Measurements from ENCODE around the gene CDC34. TPM values are rescaled to one million over a fixed set of nuclear protein-coding genes. Genes with fewer than 3 reads are reported as not detected.

CDC34 gene, protein sequence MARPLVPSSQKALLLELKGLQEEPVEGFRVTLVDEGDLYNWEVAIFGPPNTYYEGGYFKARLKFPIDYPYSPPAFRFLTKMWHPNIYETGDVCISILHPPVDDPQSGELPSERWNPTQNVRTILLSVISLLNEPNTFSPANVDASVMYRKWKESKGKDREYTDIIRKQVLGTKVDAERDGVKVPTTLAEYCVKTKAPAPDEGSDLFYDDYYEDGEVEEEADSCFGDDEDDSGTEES
- total RNA-seq = 205 and 247 TPM in 2 replicates
- 205 and 207 TPM in 2 replicates for polyA plus RNA-seq

- Histone ChIP-seq H3K9me3 (ENCODE audit: low read depth) (no peaks in the 10 kb centered on the region), H3K27me3 (no peaks in the 10 kb centered on the region), H3K4me3 (peak within 1 kb of the TSS; percentile 96), H3K4me1 (ENCODE audit: low read depth) (peaks cover 9% of the 10 kb centered on the region), H3K27ac (peak within 1 kb of the TSS; percentile 94), H3K36me3 (peaks cover 10% of the 10 kb centered on the region)
- TF ChIP-seq CTCF (IDR thresholded peaks at IDR 0.05; ENCODE audit: low read depth, low read length) = no peak
- peak in 1 of 2 donors; percentile 49 for DNase-seq (ENCODE audit: low read depth in 1 of 2, low spot score in 1 of 2)
Measured at GRCh38 chr19:531753-532560, at the start of gene CDC34. TSS of gene CDC34 (plus strand) at chr19:531760. CDS start at chr19:531932, 172 bp downstream.

DNA sequence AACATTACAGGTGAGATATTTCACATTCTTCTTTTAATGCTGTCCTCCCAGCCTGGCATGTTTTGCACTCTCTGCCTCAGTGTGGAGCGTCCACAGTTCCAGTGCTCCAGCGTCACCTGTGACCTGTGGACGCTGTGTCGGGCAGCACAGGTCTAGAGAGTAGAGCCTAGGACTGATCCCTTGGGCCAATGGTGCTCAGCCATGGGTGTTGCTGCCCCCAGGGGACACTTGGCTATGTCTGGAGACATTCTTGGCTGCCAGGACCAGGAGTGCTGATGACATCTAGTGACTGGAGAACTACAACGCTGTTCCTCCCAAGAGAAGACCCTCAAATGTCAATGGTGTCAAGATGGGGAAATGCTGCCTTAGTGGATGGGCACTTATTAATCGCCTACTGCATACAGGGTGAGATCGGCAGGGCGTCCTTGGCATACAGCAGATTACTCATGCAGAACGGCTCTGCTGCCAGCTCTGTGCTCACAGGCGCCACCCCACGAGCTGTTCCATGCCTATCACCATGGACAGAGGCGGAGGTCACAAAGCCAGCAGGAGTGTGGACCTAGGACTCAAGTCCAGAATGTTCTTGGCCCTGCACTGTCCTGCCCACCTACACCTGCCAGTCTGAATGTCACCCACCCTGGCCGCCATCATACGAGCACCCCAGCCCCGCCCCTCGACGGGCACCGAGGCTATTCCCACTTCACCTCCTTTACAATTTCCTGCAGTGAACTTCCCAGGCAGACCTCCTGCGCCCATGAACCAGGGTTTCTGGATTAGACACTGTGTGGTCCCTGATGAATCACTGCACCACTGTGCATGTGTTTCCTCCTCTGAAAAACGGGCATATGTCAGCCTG is 49.1 kb upstream of the CDC34 start:
- Histone ChIP-seq H3K4me3 (no peak overlapping the region), H3K36me3 (no peaks in the 10 kb centered on the region), H3K27me3 (no peaks in the 10 kb centered on the region), H3K9me3 (ENCODE audit: low read depth) (no peaks in the 10 kb centered on the region), H3K4me1 (ENCODE audit: low read depth) (no peaks in the 10 kb centered on the region), H3K27ac (no peak overlapping the region)
- no peak for TF ChIP-seq CTCF (IDR thresholded peaks at IDR 0.05; ENCODE audit: low read depth, low read length)
- peak in 1 of 2 donors; percentile 47 for DNase-seq (ENCODE audit: low read depth in 1 of 2, low spot score in 1 of 2)

GRCh38 chr19:483332-484072 is 48.1 kb upstream of the CDC34 start:
- no peak for DNase-seq (ENCODE audit: low read depth in 1 of 2, low spot score in 1 of 2)
- Histone ChIP-seq H3K27ac (no peak overlapping the region), H3K27me3 (no peaks in the 10 kb centered on the region), H3K4me3 (no peak overlapping the region), H3K9me3 (ENCODE audit: low read depth) (no peaks in the 10 kb centered on the region), H3K4me1 (ENCODE audit: low read depth) (no peaks in the 10 kb centered on the region), H3K36me3 (no peaks in the 10 kb centered on the region)
- TF ChIP-seq CTCF (IDR thresholded peaks at IDR 0.05; ENCODE audit: low read depth, low read length) = no peak

DNA sequence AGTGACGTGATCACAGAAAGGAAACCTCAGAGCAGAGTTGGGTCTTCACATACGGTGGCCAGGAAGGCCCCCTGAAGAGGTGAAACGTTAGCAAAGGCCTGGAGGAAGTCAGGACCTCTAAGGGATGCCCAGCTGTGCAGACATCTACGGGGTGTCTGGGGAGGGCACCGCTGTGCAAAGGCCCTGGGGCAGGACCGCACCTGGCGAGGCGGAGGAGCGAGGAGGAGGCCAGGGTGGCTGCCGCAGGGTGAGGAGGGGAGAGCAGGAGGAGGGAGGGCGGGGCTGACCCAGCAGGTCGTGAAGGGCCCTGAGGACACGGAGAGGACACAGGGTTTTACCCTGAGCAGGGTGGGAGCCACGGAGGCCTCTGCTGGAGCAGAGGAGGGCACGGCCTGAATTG is 47.1 kb upstream of the CDC34 start:
- no peaks in the 10 kb centered on the region for H3K27me3 ChIP-seq
- H3K27ac ChIP-seq = no peak overlapping the region
- no peak for TF ChIP-seq CTCF (IDR thresholded peaks at IDR 0.05; ENCODE audit: low read depth, low read length)
- H3K9me3 ChIP-seq (ENCODE audit: low read depth) = no peaks in the 10 kb centered on the region
- H3K4me3 ChIP-seq = no peak overlapping the region
- H3K36me3 ChIP-seq = no peaks in the 10 kb centered on the region
- no peak for DNase-seq (ENCODE audit: low read depth in 1 of 2, low spot score in 1 of 2)
- no peaks in the 10 kb centered on the region for H3K4me1 ChIP-seq (ENCODE audit: low read depth)

DNA sequence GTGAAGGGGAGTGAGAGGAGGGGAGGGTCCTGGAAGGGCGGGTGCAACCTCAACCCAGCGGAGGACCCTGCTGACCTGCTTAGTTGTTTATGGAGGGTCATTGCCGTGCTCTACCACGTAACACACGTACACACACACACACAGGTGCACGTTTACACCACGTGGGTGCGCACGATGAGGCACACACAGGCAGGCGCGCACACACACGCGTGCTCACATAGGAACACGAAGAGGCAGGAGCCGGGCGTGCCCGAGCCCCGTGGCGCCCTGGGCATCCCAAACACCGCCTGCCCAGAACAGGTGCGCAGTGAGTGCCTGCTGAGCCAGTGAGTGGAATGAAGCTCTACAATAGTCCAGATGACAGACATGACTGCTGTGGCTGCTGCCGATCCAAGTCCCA is 46.5 kb upstream of the CDC34 start:
- Histone ChIP-seq H3K9me3 (ENCODE audit: low read depth) (no peaks in the 10 kb centered on the region), H3K4me3 (no peak overlapping the region), H3K27ac (no peak overlapping the region), H3K27me3 (no peaks in the 10 kb centered on the region), H3K36me3 (no peaks in the 10 kb centered on the region), H3K4me1 (ENCODE audit: low read depth) (peaks cover 4% of the 10 kb centered on the region)
- no peak for TF ChIP-seq CTCF (IDR thresholded peaks at IDR 0.05; ENCODE audit: low read depth, low read length)
- no peak for DNase-seq (ENCODE audit: low read depth in 1 of 2, low spot score in 1 of 2)

Measured in cardiac muscle cell (in vitro differentiated cells and primary cell).